GM19238 (cell line): ENCODE results near the gene CNTNAP2.
"Not testable (repeated sequence)": the region's sequence is repeated elsewhere in the genome, so short reads cannot be mapped to it uniquely, and the experiment has no call there.

Experiments used
- DNase-seq: peaks from one replicate; pipeline ENCODE4 v3.0.0; 2011; ENCODE audit warnings: low spot score; ENCODE audit not compliant: insufficient read length

The CNTNAP2 gene

DNA sequence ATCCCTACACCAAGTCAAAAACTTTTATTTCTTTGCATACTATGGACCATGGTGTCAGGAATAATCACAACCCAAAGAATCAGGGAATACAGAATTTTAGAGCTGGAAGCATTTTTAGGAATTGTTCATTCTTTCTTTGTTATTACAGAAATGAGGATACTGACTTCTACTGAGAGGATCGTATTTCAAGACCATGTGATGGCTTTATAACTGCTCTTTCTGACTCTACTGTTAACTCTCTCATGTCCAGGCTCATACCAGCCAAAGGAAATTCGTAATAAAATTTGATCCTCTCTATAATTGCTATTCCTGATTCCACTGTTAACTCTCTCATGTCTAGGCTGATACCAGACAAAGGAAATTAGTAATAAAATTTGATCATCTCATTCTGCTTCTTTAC lies 1423.1 kb downstream of the CNTNAP2 start:
- no peak for DNase-seq

DNA sequence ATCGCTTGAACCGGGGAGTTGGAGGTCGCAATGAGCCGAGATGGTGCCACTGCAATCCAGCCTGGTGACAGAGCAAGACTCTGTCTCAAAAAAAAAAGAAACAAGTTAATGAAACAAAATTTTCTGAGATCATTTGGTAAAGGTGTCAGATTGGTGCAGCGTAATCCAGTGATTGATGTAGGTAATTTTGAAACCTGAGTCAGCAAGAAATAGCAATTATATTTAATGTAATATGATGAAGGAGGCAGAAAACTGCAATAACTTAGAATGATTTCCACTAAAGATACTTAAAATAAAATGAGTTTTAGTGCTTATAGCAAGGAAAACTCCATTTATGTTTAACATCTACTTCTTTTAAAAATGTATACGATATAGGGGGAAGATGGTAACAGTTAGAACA lies 1424.1 kb downstream of the CNTNAP2 start:
- DNase-seq: no peak

DNA sequence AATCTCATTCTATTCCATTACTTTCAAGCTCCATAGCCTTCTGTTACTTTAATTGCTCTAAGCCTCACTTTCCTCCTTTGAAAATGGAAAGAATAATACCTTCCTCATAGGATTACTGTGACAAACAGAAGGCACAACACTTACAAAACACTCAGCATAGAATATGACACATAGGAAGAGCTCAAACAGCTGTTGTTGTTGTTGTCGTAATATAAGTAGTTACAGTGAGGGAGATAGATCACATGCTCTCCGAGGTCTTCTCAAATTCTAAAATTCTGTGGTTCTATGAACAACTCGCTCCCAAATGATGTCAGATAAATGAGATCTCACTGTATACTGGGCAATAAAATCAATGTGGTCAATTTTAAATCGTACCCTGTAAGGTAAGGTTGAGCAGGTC lies 1424.7 kb downstream of the CNTNAP2 start:
- no peak for DNase-seq

DNA sequence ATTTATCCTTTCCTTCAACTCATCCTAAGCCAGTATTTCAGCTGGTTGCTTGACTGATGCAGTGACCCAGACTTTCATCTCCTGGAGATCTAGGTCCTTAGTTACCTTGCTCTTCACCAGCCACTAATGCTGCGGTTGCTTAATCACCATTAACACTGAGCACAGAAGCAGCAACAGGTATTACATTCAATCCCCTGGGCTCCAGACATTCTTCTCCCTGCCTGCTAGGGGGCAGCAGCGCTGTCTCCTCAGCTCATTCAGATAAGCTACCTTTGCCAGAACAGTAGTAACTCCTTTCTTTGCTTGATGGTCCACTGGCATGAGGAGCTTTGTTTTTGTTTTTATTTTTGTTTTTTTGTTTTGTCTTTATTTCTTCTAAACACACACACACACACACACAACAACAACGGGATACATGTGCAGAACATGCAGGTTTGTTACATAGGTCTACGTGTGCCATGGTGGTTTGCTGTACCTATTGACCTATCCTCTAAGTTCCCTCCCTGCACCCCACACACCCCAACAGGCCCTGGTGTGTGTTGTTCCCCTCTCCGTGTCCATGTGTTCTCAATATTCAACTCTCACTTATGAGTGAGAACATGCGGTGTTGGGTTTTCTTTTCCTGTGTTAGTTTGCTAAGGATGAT lies 1430.8 kb downstream of the CNTNAP2 start:
- no peak for DNase-seq

DNA sequence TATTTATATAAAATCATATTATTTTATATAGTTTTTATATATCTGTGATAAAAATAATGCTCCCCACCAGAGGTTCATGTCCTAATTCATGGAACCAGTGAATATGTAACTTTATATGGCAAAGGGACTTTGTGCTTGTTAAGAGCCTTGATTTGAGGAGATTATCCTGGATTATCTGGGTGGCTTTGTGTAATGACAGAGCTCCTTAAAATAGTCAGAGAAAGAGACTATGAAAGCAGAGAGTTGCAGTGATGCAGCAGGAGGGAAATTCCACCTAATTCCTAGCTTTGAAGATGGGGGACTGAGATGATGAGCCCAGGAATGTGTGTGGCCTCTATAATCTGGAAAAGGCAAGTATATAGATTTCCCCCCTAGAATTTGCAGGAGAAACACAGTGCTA lies 1439.7 kb downstream of the CNTNAP2 start:
- no peak for DNase-seq

DNA sequence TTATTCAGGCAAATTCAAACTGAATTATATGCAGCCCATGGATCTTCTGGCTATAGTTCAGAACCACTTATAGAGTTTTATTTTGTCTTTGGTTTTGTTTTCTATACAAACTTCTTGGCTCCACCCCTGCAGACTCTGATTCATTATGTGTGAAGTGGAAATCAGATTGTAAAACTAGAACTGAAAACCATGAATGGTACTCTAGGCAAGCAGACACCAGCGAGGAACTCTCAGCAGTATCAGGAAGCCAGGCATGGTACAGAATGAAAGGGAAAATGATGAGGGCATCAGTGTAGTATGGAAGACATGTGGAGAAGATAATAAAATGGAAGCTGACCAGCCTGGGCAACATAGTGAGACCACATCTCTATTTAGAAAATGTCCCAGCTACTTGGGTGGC lies 1447.1 kb downstream of the CNTNAP2 start:
- DNase-seq: no peak

DNA sequence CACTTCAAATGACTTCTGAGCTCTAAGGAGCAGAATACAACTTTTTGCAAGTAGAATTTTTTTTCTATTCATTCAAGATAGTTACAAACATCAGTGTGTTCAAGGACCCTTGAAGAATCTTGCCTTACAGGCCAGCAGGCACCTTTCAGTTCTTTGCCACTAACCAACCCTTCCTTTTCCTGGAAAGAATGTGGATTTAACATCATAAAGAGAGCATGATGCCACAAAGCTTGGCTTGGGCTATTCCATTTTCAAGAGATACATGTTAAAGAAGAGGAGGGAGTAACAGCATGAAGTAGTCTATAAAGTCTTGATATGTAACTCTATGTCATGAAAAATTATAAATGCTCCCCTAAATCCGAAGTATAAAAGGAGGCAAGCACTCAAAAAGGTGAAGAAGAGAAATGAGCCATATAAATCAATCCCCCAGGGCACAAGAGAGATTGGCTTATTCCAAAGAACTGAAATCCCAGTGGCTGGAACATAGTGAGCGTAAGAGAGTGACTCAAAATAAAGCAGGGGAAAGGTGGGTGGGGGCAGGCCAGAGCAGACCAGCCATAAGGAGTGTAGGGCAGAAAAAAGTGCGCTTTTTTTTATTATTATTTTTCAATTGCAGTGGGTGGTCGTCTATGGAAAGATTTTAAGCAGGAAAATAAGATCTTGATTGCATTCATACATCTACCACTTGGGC lies 1448.3 kb downstream of the CNTNAP2 start:
- DNase-seq: no peak

DNA sequence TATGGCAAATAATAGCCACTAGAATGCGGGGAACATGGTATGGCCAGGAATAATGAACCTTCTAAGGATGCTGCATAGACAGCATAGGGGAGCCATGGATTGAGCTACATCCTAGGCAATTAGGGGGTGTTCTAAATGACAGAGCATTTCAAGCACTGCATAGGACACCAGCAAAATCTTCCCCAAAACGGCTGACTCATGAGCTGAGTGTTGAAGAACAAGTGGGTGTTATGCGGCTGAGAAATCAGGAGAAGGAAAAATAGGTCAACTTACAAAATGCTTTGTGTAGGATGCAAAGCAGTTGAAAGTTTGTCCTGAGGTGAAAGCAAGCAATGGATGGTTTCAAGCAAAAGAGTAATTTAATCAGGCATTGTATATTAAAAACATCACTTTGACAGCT lies 1450.4 kb downstream of the CNTNAP2 start:
- DNase-seq: no peak

DNA sequence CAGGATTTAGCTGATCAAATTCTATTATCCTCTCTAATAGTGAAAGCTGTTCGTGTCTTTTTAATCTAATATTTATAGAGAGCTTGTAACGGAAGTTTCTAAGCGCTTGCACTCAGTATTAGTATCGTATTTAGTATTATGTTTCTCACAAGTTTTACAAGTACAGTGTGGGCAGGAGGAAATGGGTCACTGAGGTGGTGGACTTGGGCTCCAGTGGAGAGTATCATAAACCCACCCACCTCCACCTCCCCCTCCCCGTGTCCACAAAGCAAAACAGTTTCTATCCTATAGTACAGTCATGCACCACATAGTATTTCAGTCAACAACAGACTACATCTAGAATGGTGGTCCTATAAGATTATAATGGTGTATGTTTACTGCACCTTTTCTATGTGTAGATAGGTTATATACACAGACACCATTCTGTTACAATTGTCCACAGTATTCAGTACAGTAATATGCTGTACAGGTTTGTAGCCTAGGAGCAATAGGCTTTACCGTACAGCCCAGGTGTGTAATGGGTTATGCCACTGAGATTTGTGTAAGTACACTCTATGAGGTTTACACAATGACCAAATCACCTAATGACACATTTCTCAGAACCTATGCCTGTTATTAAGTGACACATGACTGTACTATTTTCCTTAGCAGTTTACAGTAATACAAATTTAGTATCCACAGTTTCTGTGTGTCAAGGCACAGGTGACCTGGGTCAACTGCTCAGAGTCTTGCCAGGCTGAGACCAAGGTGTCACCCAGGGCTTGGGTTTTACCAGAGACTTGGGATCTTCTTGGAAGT lies 1452.7 kb downstream of the CNTNAP2 start:
- DNase-seq: no peak

DNA sequence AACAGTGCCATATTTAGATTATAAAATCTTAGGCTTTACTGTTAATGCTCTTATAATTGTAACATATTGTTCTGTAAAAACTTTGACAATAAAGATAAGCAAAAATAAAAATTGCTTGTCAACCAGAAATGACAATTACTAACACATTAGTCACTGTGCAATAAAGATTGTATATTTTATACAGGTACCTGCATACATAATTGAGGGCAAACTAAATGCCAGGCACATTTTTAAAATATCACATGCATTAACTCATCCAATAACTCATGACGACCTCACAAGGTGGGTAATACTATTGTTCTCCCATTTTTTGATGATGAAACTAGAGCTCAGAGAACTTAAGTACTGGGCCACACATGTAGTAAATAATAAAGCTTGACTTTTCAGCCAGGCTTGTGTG lies 1453.8 kb downstream of the CNTNAP2 start:
- DNase-seq: no peak

DNA sequence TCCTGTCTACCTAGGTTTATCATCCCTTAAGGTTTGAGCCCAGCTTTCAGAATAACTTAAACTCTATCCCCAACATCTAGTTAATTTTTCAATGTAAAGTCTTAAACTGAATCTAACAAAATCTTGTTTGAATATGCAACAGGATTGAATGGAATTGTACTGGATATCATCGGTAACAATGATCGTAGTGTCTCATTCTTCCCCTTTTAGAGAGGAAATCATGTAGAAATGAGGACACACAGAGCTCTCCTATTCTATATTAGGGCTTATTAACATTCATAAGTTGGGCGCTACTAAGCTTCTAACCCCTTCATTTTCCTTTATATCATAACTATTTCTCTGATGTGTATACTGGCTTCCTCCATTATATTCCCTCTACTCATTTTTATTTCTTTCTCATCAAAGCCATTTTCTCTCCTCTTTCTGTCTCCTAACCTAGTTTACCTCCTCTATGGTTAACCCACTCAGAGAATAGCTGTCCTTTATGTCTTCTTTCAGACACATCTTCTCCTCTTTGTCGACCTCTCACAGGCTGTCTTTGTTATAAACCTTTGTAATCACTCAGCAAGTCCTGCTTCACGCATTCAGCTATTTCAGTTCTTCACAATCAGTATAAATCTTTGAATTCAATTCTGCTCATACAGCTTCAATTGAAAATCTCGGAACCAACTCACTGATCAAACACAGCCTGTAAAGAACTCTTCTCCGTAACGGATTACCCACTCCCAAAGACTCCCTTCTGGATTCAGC lies 1455.0 kb downstream of the CNTNAP2 start:
- no peak for DNase-seq

DNA sequence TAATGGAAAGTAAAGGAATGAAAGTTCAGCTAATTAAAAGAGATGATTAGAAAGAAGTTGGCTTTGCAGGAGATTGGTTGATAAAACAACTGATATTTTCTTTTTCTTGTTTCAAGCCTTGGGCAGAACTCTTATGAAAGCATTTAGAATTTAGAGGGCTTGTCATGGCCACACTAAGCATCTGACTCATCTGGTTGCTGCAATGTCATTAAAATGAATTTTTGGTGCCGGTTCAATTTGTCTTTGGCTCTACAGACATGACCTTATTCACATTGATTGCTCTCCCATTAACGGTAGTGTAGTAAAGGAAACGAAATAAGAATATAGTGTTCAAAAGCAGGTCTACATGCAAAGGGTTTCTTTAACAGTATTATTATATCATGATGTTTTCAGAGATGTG lies 1461.6 kb downstream of the CNTNAP2 start:
- DNase-seq: no peak

DNA sequence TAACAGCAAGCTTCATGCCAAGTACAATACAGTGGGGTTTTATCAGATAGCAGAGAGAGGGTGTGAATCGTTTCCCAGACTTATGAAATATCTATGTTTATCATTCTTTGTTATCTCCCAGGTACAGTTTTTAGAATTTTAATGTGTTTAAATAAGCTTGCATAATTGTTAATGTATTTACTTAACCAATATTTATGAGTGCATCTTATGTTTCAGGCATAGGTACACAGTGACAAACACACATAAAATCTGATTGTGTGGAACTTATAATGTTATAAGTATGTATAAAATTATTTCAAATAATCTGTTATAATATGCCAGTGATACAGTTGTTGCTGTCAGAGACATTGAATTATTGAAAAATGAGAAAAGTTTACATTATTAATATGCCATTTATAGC lies 1462.5 kb downstream of the CNTNAP2 start:
- DNase-seq: no peak

DNA sequence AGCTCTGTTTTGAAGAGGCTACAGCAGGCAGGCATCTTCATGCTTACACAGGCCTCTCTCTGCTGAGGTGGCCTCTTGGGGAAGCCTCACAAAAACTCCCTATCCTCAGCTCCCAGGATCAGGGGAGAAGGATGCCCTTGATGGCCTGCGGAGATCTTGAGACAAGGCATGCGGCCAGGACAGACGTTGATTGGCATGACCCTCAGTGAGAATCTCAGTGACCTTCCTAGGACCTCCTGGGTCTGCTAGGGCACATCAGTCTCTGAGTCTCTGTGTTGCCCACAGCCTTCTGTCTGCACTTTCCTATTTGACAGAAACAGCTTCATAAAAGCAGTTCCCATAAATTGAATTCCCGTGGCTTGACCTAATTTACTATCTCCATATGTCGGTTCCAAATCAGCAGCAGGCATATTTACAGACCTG lies 1468.2 kb downstream of the CNTNAP2 start:
- no peak for DNase-seq

DNA sequence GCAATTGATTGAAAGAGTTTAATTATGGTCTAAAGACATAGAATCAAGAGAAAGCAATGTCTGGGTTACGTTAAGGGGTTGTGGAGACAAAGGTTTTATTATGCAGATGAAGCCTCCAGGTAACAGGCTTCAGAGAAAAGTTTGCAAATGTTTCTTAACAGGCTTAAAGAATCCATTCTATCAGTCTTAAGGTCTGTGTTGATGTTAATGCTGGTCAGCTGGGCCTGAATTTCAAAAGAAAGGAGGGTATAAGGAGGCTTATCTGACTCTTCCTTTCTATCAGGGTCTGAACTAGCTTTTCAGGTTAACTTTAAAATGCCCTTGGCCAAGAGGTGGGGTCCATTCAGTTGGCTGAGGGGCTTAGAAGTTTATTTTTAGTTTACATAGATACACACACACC lies 1469.5 kb downstream of the CNTNAP2 start:
- DNase-seq: no peak

DNA sequence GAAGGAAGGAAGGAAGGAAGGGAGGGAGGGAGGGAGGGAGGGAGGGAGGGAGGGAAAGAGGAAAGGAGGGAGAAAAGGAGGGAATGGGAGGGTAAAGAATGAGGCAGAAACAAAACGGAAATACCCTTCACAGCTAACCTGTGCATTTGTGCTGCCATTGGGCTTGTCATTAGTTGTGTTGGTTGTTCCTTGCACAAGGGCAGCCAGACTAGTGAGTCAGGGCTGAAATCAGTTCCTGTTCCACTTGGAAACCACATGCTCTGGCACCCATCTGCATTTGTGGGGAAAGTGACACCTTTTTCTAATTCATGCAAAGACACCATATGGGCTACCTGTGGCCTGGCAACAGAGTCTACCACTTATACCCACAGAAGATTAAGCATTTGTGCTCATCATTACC lies 1469.9 kb downstream of the CNTNAP2 start:
- no peak for DNase-seq

DNA sequence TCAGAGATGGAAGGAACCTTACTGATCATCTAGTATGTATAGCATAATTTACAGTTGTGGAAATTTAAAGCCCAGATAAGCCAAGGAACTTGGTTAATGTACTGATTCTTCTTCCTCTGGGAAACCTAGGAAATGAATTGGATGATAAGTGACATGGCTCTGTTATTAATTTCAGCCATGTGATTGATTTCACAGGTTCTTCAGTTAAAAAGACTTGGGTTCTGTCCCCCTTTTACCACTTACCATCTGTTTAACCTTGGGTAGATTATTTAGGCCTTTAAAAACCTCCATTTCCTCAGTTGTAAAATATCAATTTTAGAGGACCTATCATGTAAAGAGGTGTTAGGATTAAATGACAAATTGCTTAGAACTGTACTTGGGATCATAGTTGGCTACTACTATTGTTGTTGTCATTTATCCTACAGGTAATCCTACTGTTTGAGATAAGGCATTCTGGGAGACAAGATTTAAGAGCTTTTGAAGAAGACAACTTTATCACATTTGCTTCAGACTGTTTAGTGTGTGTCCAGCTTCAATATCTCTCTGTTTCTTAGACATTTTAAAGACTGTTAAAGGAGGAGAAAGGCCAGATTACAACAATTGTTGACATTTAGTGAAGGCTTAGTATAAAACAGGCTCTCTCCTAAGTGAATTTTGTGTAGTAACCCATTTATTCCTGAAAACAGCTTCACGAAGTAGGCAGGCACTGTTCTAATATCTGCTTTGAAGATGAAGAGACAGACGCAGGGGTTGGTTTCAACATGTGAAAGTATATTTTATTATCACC lies 1476.9 kb downstream of the CNTNAP2 start:
- DNase-seq: no peak

DNA sequence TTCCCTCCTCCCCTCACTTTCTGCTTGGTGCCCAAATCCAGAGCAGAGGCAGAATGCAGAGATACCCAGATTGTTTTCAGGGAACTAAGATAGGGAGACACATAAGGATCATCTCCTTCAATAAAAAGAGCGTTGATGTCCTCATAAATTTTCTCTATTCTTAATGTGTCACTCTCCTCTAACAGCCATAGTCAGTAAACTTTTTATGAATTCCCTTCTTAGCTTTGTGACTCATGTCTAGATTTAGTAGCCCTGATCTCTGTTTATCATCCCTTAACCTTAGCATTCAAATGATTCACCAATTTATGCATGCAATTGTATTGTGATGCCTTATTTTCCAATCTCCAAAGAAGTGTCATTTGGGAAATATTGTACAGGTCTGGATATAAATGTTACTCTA lies 1478.4 kb downstream of the CNTNAP2 start:
- no peak for DNase-seq

DNA sequence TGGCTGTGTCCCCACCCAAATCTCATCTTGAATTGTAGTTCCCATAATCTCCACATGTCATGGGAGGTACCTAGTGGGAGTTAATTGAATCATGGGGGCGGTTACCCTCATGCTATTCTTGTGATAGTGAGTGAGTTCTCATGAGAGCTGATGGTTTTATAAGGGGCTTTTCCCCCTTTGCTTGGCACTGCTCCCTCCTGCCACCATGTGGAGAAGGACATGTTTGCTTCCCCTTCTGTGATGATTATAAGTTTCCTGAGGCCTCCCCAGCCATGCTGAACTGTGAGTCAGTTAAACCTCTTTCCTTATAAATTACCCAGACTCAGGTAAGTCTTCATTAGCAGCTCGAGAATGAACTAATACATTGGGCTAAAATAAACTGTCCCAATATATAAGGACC lies 1482.1 kb downstream of the CNTNAP2 start:
- DNase-seq: not testable (repeated sequence)

DNA sequence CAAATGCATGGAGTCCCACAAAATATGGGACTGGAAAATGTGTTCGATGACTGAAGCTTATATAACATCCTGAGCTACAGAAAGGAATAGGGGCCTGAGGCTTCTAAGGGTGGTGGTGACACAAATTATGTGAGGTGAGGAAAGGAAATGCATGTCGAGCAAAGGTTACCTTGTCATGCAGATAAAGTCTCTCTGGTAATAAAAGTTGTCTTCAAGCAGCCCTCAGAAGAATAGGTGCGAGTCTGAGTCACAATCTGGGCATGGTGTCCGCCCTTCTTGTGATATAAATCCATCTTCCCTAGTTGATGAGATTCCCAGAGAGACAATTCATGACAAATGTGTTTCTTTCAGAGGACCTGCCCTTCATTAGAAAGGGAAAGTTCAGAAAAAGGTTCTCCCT lies 1488.7 kb downstream of the CNTNAP2 start:
- DNase-seq: no peak

DNA sequence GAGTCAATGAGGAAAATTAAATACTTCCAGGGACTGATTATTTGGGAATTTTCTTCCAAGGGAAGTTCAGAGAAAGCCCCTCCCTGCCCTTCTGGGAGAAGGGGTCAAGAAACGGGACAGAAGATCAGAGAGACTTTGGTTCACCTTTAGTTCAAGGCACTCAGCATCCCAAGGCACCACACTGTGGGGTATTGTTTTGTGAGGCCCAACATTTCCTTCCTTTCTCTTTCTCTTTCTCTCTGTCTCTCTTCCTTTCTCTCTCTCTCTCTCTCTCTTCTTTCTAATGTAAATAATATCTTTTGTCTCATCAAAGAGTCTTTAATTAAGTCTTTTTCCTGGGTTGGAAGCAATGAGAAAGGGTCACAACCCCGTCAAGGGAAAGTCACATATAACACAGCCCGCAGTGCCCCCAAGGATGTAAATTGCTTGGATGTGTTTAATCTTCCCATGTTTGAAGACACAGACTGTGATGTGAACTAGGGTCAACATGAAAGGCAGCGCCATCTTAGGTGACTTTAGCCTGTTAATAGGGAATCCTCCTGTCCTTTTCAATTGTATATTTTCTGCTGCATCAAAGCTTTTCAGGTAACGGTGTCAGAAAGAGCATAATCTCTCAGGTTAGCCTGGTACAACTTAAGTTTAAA lies 1490.7 kb downstream of the CNTNAP2 start:
- DNase-seq: no peak
